ENCODE measurements around the gene ZNF280A.

The ZNF280A gene

GRCh38 chr22:22465094-22465602, 54.9 kb downstream of the ZNF280A start:
- DNase-seq, result no peak

GRCh38 chr22:22464541-22465054, 55.5 kb downstream of the ZNF280A start:
- DNase-seq, result no peak

GRCh38 chr22:22463855-22464540, 56.1 kb downstream of the ZNF280A start:
- DNase-seq, result peak in 3 of 4 experiments; percentile 3 to 13 (median 7)

All from activated CD4-positive, CD25-positive, alpha-beta regulatory T cell (primary cell).